NCI-H82 (cell line): ENCODE data around the gene TBXAS1.
A peak's percentile ranks its signal among the peaks of the same experiment; 100 is the strongest.

Experiments used
- DNase-seq: peaks from one replicate; lab custom pipeline; 2025; lab: John Stamatoyannopoulos, UW

Gene TBXAS1

DNA sequence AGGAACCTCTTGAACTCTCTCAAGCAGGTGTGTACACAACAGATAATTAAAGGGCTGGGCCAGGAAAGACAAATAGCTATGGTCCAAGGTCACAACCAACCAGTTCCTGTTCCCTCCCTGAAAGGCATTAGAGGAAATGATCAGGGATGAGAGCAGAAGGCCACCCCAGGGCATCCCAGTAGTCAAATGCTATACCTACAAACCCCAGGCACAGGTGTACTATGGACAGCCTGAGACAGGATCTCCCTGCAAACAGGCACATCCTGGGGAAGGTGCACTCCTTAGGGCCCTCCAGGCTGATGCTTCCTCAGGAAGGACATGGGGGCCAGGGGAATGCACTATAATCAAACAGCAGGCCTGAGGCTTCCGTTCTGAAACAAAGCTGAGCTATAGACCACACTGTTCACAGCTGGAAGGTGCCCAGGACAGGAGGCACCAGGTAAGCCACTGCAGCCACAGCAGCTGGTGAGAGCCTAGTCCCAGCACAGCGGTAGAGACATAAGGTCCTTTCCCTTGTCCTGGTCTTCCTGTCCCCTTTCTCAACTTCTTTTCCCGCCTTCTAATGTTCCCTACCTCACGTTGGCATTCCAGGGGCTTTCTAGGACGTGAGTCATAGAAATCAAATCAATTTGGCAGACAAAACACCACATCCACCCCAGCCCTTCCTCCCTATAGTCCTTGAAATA, 220.4 kb downstream of the TBXAS1 start:
- no peak for DNase-seq

DNA sequence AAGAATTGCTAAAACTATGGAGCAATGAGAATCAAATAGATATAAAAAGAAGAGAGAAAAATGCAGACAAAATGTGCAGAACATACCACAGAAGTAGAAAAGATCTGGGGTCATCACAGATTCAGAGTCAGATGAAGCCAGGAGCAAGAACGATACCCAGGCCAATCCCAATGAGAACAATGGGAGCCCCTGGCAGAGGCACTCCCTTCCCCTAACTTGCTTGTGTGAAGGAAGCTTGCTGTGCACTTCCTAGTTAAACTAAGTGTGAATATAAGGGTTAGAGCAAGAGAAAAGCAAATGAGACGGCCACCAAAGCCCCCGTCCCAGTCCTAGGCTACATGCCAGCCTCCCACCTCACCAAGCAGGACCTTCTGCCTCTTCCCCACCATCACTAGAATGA, 221.0 kb downstream of the TBXAS1 start:
- no peak for DNase-seq

DNA sequence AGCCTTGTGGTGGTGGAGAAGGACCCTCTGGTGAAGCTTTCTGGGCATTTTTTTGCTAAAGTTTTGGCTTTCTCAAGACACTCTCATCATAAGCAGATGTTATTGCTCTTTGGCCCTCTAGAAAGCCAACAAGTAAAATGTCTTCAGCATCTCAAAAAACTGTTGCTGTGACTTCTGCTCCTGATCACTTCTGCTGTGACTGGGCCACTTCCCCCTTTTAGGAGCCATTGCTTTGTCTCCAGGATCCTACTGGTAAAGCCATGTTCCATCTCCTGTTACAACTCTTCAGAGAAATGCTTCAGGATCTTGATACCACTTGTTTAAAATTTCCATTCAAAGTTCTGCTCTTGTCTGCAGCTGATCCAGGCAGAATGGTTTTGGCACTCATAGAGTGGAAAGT, 222.8 kb downstream of the TBXAS1 start:
- no peak for DNase-seq

DNA sequence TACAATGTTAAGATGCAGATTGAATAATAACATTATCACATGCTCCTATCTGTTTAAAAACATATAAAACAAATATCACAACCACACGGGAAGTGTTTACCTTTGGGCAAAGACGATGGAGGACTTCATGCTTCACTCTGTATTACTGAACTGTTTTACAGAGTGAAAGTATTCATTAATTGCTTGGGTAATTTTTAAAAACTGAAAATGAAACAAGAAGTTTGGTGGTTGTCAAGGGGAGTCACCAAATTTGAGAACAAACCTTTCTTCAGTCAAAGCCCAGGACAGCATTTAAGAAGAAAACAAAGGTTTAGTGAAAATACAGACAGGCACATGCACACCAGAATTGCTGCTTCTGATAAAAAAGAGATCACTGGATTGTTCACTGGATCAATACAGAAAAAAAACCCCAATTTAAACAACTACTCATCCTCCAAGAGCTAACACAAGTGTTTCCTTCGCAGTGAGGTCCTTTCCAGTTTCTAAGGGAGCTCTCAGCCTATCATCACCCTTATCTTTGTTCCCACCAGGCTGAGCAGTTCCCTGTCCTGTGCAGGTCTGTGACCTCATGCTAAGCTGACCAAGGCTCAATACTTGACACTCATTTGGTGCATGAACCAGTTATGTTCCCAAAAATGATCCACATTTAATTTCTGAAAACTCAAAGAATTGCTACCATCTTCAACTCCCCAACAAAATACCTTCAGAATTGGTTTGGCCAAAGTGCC, 224.9 kb downstream of the TBXAS1 start:
- DNase-seq, result no peak

DNA sequence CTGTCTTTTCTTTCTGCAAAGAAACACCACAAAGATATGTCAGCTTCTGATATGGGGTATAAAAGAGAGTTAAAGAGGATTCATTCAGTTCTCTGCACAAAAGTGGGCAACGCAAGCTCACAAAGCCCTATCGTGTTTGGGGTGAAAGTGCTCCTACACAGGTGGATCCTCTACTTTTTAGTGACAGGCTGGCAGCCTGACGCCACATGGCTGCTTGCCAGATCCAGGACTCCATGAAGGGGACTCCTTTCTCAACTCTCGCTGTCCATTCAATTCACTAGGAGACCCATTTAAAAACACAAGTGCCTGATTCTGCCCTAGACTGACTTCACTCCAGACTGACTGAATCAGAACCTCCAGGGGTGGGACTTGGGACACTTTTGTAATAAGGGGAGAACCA, 225.7 kb downstream of the TBXAS1 start:
- no peak for DNase-seq

DNA sequence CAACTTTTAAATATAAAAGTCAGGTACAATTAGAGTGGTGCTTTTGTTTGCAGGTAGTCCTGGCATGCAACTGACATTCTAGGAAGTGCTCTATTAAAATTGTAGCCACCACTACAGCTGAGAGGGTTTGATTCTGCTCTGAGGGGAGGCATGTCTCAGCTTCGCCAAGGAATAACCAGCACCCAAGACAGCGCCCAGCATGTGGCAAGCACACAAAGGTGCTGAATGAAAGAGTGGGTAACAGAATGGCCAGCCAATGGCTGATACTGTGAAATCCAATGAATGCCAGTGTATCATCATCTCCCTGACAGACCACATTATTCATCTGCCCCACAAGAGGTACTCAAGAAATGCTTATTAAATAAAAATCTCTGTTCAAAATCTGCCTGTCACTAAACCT, 226.8 kb downstream of the TBXAS1 start:
- no peak for DNase-seq

DNA sequence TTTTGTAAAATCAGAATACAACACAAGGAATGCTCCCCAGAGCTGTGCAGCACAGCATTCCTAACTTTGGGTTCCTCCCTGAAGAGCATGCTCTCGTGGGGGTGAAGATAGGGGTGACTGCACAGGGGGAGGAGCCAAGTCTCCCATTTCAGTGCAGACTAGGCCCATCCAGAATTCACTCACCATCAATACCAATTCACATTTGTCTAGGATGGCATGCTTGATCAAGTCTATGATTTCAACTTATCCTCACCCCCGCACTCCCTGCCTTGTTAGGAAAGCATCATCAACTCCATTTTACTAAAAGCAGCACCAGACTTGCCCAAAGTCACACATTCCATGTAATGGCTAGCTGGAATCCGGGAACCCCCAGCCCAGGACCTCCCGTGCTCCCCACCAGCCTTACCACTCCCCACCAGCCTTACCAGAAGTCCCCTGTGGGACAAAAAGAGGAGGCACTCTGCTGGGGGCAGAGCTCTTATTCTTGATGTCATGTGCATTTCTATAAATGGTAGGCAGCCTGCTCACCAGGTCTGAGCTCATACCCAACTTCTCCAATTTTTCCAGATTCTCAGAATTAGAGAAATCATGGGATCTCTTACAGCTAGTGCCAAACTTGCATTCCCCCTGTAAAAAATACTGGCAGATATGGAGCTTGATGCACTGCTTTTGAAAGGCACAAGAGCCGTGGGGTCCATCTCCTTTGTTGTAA, 227.5 kb downstream of the TBXAS1 start:
- DNase-seq, result no peak

DNA sequence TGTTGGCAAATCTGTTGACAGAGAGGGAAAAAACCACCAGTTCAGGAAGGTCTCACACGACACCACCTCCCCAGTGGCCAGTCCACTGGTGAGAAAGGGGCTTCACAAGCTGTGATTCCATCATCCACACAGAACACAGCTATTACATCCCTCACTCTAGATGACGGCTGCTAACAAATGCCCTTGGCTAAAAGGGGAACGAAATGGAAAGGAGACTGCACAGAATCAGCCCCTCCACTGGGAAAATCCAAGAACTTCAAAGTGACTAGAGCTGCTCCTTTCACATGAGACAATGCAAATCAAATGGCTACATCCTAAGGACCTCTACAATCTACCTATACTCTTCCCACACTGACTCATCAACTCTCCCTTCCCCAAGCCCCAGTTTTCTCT, 228.1 kb downstream of the TBXAS1 start:
- DNase-seq, result no peak

DNA sequence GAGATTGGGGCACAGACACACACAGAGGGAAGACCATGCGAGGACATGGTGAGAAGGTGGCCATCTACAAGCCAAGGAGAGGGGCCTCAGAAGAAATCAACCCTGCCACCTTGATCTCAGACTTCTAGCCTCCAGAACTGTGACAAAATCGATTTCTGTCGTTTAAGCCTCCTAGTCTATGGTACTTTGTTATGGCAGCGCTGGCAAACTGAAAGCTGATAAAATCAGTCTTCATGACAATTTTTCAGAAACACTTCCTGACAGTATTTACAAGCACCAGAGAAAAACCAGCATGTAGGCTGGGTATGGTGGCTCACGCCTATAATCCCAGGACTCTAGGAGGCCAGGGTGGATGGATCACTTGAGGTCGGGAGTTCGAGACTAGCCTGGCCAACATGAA, 229.5 kb downstream of the TBXAS1 start:
- DNase-seq, result no peak

DNA sequence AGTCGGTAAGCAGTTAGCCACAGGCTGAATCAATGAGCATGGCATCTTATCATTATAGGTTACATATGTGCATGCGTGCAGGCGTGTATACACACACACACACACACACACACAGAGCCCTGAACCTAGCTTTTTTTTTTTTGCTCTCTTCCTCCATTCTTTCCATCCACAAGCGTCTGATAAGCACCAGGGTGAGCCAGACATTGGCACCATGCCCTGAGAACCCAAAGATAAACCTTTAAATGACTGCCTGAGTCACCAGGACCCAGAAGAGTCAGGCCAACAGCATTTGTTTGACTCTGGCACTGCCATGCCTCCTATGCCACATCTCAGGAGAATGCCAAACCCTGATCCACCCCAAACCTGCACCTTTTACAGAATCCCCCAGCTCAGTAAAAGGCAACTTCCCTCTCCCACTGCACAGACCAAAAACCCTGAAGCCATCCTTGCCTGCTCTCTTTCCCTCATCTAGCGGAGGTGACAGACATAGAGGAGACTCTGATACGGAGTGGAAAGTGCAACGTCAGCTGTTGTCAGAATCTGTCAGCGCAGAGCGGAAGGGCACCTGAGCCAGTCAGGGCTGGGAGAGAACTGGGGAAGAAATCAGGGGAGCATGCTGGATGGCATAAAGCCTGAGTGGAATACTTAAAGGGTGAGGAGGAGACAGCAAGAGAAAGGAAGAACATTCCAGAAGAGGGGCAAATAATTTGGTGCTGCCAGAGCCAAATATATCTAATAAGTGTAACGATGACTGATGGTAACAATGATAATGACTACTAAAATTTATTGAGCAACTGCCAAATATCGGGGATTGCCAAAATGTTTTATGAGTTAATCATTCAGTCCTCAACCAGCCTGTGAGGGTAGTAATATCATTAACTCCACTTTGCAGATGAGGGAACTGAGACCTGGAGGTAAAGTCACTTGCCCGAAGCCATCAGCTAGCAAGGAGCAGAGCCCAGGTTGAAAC, 230.5 kb downstream of the TBXAS1 start:
- DNase-seq, result no peak

DNA sequence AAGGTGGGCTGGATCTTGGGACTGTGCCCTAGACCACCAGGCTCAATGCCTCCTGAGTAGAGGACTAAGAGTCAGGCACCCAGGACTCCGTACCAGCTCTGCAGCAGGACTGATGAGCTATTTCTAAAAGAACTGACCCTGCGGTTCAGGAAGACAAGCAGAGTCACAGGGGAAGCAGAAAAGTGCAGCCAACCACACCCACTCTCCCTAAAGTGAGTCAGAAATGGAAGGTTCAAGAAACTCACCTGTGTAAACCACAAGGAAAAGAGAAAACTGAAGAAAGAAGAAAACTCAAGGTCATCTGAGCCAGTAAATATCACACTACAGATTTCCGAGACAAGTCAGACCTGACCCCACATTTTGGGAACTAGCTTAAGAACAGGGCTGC, 231.2 kb downstream of the TBXAS1 start:
- no peak for DNase-seq

DNA sequence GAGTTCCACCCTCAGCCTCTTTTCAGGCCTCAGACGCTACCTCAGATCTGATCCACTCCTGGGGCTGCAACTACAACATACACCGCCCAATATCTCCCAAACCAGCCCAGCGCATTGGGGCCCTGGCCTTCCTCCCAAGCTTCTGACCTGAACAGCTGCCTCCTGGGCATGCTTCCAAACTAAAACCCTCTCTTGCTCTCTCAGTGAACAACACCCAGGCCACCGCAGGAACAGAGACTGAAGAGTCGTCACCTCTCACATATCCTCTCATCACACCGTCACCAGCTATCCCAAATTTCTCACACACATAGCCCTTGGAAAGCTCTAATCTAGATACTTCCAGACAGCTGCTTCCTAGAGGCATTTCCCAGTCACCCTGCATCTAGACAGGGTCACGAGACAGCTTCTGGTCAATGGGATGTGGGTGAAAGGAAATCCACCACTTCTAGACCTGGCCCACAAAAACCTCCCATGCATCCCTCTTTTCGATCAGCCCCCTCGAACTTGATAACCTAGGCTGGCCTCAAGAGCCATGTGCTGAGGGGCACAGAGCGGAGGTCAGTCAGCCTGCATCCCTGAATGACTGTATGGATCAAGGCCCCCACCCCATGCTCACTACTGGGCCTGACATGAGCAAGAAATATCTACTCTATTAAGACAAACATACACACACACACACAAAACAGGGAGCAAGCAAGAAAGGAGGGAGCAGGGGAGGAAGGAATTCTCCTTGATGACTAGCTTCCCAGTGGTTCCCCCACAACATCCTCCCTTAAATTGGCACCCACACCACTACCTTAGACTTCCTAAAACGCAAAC, 231.9 kb downstream of the TBXAS1 start:
- DNase-seq, result no peak

DNA sequence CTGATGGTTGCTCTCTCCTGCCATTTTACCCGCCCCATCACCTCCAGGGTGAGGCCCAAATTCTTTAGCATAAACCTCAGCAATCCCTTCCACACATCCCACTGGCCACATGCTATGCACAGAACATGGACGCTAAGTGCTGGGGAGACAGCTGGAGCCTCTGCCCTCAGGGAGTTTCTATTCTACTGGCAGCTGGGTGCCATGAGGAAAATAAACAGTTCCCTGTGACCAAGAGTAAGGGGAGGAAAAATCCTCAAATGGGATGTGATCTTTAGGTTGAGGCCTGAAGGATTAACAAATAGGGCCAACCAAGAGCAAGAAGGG, 232.5 kb downstream of the TBXAS1 start:
- no peak for DNase-seq

DNA sequence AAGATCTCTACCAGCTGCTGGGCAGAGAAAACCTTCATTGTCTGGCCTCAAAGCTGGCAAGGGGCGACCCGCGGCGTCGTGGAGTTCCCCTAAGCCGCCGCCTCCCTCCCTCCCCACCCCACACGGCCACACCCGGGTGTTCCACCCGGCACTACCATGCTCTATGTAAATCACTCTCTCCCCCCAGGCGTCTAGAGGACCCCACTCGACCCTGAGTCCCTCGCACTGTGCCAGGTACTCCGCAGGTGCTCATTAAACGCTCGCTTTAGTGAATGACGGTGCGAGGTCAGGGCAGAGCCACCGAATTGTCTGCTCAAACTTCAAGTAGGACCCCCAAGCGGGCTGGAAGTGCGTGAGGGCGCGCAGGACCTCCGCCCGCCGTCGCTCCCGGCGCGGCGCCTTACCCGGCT, 233.1 kb downstream of the TBXAS1 start:
- DNase-seq, result no peak

DNA sequence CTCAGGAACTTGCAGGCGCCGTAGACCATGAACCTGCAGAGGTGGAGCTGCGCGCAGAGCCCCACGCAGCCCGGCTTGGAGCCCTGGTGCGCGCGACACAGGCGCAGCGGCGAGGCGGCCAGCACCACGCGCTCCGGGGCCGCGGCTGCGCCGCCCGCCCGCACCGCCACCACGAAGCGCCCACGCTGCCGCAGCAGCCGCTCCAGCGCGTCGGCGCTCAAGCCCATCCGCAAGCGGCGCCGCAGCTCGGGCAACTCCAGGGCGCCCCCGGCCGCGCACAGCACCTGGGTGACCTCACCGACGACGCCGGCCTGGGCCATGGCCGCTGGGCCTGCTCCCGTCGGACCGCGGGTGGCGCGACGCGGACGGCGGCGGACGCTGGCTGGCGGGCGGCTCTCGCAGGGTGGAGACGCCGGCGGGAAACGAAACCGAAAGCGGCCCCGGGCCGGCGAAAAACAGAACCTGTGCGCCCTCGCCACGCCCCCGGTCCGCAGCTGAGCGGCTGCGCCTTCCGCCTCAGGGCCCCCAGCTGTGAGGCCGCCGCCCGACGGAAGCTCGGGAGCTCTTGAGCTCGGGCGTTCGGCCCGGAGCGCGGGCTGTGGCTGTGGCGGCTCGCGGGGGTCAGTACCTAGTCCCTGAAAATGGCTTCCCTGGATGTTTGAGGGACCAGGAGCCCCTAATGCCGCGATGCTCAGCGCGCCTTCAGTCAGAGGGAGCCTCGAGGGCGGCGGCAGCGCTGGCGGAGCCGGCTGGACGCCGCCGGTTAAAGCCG, 233.7 kb downstream of the TBXAS1 start, which contains the start of gene PARP12:
PARP12 (minus strand) TSS at position 424 of the 772 bp plus-strand sequence; CDS start at position 320, 104 bp downstream.
- DNase-seq, result peak; percentile 40

DNA sequence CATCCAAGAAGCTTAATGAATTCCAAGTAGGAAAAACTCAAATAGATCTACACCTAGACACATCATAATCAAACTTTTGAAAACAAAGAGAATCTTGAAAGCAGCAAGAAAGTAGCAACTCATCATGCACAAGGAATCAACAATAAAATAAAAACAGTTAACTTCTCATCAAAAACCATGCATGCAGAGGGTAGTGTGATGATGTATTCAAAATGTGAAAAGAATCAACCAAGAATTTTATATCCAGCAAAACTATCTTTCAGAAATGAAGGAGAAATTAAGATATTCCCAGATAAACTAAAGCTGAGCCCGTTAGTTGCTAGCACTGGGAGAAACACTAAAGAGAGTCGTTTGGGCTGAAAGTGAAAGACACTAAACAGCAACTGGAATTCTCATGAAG, 238.0 kb downstream of the TBXAS1 start:
- no peak for DNase-seq

DNA sequence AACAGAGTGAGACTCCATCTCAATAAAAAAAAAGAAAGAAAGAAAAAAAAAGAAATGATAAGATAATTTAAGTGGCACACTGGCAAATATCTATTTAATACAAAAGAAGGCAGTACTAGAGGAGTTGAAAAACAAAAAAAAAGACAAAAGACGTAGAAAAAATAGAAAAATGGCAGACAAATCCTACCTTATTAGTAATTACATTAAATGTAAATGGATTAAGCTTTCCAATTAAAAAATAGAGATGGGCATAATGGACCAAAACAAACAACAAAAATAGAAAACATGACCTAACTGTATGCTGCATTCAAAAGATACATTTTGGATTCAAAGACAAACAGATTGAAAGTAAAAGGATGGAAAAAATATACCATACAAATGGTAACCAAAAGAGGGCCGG, 239.0 kb downstream of the TBXAS1 start:
- no peak for DNase-seq

DNA sequence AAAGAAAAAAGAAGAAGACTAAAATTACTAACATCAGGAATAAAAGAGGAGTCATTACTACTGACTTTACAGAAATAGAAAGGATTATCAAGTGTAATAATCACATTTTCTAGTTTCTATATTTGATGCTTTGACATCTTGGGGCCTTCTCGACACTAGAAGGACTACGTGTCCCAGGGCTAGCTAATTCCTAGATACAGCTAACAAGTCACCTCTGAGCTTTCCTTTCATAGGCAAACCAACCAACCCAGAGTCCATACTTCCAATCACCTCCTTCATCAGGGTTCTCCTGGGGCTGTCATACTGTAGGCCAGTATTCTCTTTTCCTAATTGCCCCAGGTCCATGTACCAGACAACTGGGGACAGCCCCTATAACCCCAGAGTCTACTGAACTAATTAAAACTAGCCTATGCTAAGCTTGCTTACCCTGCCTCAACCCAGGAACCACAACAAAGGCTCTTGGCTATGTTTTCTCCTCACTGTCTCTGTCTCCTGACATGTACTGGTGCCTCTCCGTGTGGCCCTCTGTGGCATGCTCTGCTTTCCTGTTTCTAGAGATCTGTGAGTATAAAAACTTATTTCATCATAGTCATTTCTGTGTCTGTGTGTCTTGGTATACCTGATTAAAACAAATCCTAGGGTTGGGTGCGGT, 240.4 kb downstream of the TBXAS1 start:
- no peak for DNase-seq
